ENCODE results near the gene CAPNS1. TPM values are rescaled to one million over a fixed set of nuclear protein-coding genes. Genes with fewer than 3 reads are reported as not detected.

Gene CAPNS1
- polyA plus RNA-seq, 2 of the 4 experiments (the other 2 are of a cell fraction) = 1,236 to 1,551 TPM

DNA sequence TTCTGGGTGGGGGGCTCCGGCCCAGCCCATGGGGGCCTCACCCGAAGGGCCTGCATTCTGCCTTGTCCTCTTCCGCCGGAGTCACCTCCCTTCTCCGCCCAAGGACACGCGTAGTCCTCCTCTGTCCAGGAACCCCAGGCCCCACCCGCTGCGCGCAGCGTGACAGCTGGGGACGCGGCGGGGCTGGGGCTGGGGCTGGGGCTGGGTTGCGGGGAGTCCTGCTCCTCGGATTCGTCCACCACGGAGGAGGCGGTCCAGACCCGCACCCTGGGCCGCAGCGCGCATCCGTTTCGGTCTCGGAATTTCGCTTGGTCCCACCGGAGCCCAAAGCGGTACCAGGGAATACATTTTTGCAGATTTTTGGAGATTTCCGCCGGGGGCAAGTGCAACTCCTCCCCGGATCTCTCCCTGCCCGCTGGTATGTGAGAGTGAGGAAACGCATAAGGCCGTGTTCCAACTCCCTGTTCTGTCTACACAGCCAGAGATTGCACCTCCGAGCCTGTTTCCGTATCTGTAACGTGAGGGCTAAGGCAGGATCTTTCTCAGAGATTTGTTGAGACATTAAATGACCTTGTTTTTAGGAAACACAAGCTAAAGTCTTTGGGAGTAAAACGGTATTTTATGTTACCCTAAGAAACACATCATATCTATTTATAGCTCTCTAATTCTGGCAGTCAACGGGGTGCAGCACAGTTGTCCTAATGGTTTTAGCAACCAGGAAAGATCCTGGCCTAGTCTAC is 12.7 kb downstream of the CAPNS1 start, which contains the start of gene COX7A1:
Gene COX7A1, minus strand, starts transcription at position 96 of the 740 bp plus-strand sequence. Its CDS starts 40 bp downstream, at position 56.
- 94% methylated on average over 40 of the region's 40 CpGs for WGBS (ENCODE audit: missing lambda C conversion rate)
- TF ChIP-seq GATA3 (IDR thresholded peaks at IDR 0.05; ENCODE audit: borderline replicate concordance) (no peak), ESRRA (IDR thresholded peaks at IDR 0.05; ENCODE audit: borderline replicate concordance, low read length) (no peak), RAD21 (conservative IDR thresholded peaks at IDR 0.05 in 1 of 2, IDR thresholded peaks at IDR 0.05 in 1 of 2) (no peak), CHD2 (IDR thresholded peaks at IDR 0.05; ENCODE audit: low read length, partially characterized antibody) (no peak), RFX5 (IDR thresholded peaks at IDR 0.05) (no peak), NR3C1 (IDR thresholded peaks at IDR 0.05) (no peak), NFE2L2 (conservative IDR thresholded peaks at IDR 0.05; ENCODE audit: low read length) (no peak), SREBF2 (IDR thresholded peaks at IDR 0.05) (no peak), KDM1A (IDR thresholded peaks at IDR 0.05; ENCODE audit: low read depth) (no peak), HOXB13 (CRISPR knock-in tag; IDR thresholded peaks at IDR 0.05; ENCODE audit: low read depth) (no peak), CHD4 (IDR thresholded peaks at IDR 0.05; ENCODE audit: borderline replicate concordance) (no peak)
- Histone ChIP-seq H3K4me2 (no peak within 1 kb of the TSS), H3K4me1 (no peaks in the 10 kb centered on the region), H3K27ac (no peak within 1 kb of the TSS), H3K9me3 (no peaks in the 10 kb centered on the region), H3K4me3 (no peak within 1 kb of the TSS)
- CTCF ChIA-PET = interaction anchor here (0.7 to 7.2 kb wide), 8 partner anchors 9 to 1754 kb away, joined by 3 to 67 read pairs (median 6); partner anchors contain the start of gene WDR87
- DNase-seq (ENCODE audit: low read depth in 1 of 2, low spot score in 1 of 2) (no peak), FAIRE-seq (peak; percentile 32), ATAC-seq (peak in 1 of 2 experiments; percentile 5; a peak in 1 of 6 replicates)
- POLR2A ChIA-PET = interaction anchor here (0.5 to 2.0 kb wide), 3 partner anchors 25 to 236 kb away, joined by 4 to 6 read pairs (median 5); partner anchors contain the start of gene POLR2I

DNA sequence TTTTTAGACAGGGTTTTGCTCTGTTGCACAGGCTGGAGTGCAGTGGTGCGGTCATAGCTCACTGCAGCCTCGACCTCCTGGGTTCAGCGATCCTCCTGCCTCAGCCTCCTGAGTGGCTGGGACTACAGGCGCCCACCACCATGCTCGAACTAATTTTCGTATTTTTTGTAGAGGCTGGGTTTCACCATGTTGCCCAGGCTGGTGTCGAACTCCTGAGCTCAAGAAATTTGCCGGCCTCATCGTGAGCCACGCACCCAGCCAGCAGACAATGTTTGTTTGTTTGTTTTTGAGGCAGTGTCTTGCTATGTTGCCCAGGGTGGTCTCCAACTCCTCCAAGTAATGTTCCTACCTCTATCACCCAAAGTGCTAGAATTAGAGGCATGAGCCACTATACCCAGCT is 13.3 kb downstream of the CAPNS1 start:
- Histone ChIP-seq H3K9me3 (no peaks in the 10 kb centered on the region), H3K4me1 (no peaks in the 10 kb centered on the region), H3K4me2 (no peak overlapping the region), H3K4me3 (no peak overlapping the region), H3K27ac (no peak overlapping the region)
- TF ChIP-seq, protein P1, sequence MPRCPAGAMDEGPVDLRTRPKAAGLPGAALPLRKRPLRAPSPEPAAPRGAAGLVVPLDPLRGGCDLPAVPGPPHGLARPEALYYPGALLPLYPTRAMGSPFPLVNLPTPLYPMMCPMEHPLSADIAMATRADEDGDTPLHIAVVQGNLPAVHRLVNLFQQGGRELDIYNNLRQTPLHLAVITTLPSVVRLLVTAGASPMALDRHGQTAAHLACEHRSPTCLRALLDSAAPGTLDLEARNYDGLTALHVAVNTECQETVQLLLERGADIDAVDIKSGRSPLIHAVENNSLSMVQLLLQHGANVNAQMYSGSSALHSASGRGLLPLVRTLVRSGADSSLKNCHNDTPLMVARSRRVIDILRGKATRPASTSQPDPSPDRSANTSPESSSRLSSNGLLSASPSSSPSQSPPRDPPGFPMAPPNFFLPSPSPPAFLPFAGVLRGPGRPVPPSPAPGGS (IDR thresholded peaks at IDR 0.05) = no peak
- TF ChIP-seq, protein P2, sequence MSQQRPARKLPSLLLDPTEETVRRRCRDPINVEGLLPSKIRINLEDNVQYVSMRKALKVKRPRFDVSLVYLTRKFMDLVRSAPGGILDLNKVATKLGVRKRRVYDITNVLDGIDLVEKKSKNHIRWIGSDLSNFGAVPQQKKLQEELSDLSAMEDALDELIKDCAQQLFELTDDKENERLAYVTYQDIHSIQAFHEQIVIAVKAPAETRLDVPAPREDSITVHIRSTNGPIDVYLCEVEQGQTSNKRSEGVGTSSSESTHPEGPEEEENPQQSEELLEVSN (IDR thresholded peaks at IDR 0.05; ENCODE audit: borderline replicate concordance, low read depth) = no peak
- TF ChIP-seq MYC (IDR thresholded peaks at IDR 0.05; ENCODE audit: borderline replicate concordance, low read length) (no peak), TP53 (CRISPR knock-in tag; IDR thresholded peaks at IDR 0.05) (no peak), SREBF2 (IDR thresholded peaks at IDR 0.05) (no peak)
- ChIA-PET POLR2A (interaction anchor here (0.9 to 2.0 kb wide), 2 partner anchors 25 to 38 kb away, joined by 4 to 5 read pairs; partner anchors contain the start of gene POLR2I), CTCF (interaction anchor here (0.7 to 7.2 kb wide), 8 partner anchors 9 to 1753 kb away, joined by 3 to 67 read pairs (median 6); partner anchors contain the start of gene WDR87)
- ATAC-seq (no peak), FAIRE-seq (no peak), DNase-seq (ENCODE audit: low read depth in 1 of 2, low spot score in 1 of 2) (no peak)
- WGBS (ENCODE audit: missing lambda C conversion rate) = 96% methylated on average over 10 of the region's 10 CpGs

DNA sequence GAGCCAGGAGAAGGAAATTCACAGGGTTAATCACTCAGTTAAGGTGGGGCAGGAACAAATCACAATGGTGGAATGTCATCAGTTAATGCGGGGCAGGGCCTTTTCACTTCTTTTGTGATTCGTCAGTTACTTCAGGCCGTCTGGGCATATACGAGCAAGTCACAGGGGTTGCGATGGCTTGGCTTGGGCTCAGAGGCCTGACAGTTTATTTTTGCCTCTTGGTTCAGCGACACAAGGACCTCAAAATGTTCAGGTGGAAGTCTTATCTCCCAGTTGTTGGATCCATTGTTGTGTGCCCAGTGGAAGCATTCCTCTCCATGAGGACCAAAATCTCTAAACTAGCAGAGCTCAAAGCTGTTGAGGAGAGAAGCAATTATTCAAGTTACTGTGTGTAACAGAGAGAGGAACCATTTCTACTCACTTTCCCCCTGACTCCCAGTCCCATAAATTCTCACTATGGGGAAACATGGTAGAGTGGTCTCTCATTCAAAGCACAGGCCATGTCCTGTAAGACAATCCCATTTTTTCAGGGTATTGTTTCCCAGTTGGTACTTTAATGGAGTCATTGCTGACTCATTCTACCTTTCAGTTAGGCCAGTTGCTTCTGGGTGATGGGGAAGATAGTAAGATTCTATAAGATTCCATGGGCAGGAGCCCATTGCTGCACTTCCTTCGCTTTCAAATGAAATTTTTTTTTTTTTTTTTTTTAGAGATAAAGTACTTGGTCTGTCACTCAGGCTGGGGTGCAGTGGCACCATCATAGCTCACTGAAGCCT is 21.1 kb downstream of the CAPNS1 start:
- 0 out of 2 replicates have a peak, but pooled peaks have one; percentile 63 for TF ChIP-seq POLR2AphosphoS2 (conservative IDR thresholded peaks at IDR 0.05; ENCODE audit: low read length)
- TF ChIP-seq SREBF2 (IDR thresholded peaks at IDR 0.05) = no peak
- TF ChIP-seq, protein P1 (IDR thresholded peaks at IDR 0.05) = no peak
- Histone ChIP-seq H3K4me2 (no peak overlapping the region), H3K4me1 (no peaks in the 10 kb centered on the region), H3K27ac (peak overlapping the region in 1 of 2 experiments; percentile 20; a peak in 1 of 6 replicates), H3K9me3 (no peaks in the 10 kb centered on the region), H3K4me3 (no peak overlapping the region)
- FAIRE-seq = no peak
- peak; percentile 23 to 43; a peak in 4 of 6 replicates for ATAC-seq
- ChIA-PET POLR2A (no interaction called here), CTCF (interaction anchor here (0.7 to 2.0 kb wide), 4 partner anchors 9 to 33 kb away, joined by 3 to 7 read pairs (median 4); partner anchors contain the start of gene COX7A1)
- WGBS (ENCODE audit: missing lambda C conversion rate) = 92% methylated on average over 7 of the region's 7 CpGs
- DNase-seq (ENCODE audit: low read depth in 1 of 2, low spot score in 1 of 2) = no peak

Data from A549 (cell line).